Measurements from ENCODE around the gene GJD3.
"Not testable (repeated sequence)": the region's sequence is repeated elsewhere in the genome, so short reads cannot be mapped to it uniquely, and the experiment has no call there.

- TF ChIP-seq ZNF462 (CRISPR knock-in tag; IDR thresholded peaks at IDR 0.05); CTCF (conservative IDR thresholded peaks at IDR 0.05; ENCODE audit: low read depth in 2 of 2); EZH2 (IDR thresholded peaks at IDR 0.05; ENCODE audit: low read depth, unreplicated experiment); POLR2AphosphoS5 (IDR thresholded peaks at IDR 0.05; ENCODE audit: low read depth); EZH2phosphoT487 (IDR thresholded peaks at IDR 0.05; ENCODE audit: unreplicated experiment): not testable (repeated sequence)
Measured at GRCh38 chr17:40414312-40414711, 49.8 kb upstream of the GJD3 start.

Measured in GM23338 (cell line).